CD4-positive, alpha-beta T cell treated with Interleukin-4 for 4 hours (primary cell): Measurements from ENCODE around the gene MYBPC3.

Experiments
- DNase-seq: peaks from one replicate; pipeline ENCODE4 v3.0.0-alpha.2; 2020

The MYBPC3 gene

DNA sequence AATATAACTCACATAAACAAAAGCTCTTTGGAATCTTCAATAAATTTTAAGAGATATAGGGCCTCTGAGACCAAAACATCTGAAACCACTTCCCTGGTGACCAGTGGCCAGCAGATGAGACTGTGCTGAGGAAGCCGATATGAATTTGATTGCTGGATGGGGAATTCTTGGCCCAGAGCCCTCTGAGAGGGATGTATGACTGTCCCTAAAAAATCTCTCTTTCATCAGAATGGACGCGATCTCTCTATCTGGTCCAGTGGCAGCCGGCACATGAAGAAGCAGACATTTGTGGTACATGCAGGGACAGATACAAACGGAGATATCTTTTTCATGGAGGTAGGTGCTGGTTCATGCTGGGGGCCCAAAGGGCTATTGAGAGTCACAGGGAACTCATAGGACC is 37.5 kb downstream of the MYBPC3 start:
- no peak for DNase-seq

GRCh38 chr11:47308050-47308823 is 44.3 kb downstream of the MYBPC3 start:
- DNase-seq: no peak

DNA sequence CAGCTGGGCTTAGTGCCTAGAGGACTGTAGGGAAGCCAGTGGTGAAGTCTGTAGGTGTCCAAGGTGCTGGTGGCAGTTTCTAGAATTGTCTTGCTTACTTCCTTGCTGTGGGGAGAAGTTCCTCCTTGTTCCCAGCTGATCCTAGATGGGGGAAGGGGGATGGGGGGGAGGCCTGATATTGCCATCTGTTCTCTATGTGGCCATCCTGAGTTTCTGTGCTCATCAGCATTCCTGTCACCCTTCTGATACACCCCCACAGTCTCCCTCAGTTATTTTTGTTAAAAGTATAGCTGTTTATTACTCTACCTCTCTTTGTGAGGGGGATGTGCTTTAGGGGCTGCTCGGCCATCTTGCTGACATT is 46.0 kb downstream of the MYBPC3 start:
- DNase-seq: no peak

GRCh38 chr11:47305734-47306483 is 46.6 kb downstream of the MYBPC3 start:
- DNase-seq: no peak

DNA sequence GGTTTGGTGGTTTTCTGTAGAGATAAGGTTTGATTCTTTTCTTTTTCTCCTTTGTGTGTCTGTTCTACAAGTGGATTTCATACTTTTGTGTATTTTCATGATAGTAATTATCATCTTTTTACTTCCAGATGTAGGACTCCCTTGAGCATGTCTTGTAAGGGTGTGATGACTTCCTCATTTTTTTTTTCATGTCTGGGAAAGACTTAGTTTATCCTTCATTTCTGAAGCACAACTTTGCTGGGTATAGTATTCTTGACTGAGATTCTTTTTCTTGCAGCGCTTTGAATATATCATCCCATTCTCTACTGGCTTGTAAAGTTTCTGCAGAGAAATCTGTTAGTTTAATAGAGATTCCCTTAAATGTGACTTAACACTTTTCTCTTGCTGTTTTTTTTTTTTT is 49.6 kb downstream of the MYBPC3 start:
- DNase-seq: no peak

GRCh38 chr11:47299078-47299477 is 53.4 kb downstream of the MYBPC3 start:
- no peak for DNase-seq

- DNase-seq: no peak
Observed at GRCh38 chr11:47296045-47296444, 56.5 kb downstream of the MYBPC3 start.

GRCh38 chr11:47295385-47295784 is 57.1 kb downstream of the MYBPC3 start:
- DNase-seq: no peak

DNA sequence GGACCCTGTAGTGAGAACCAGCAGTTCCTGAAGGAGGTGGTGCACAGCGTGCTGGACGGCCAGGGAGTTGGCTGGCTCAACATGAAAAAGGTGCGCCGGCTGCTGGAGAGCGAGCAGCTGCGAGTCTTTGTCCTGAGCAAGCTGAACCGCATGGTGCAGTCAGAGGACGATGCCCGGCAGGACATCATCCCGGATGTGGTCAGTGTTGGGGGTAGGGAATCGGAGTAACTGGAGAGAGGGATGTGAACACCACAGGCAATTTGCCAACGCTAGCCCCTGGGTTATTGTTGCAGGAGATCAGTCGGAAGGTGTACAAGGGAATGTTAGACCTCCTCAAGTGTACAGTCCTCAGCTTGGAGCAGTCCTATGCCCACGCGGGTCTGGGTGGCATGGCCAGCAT is 62.6 kb downstream of the MYBPC3 start:
- no peak for DNase-seq

GRCh38 chr11:47288066-47288465 is 64.4 kb downstream of the MYBPC3 start:
- no peak for DNase-seq

GRCh38 chr11:47285969-47286770 is 66.3 kb downstream of the MYBPC3 start:
- no peak for DNase-seq

- no peak for DNase-seq
Observed at GRCh38 chr11:47284151-47284550, 68.4 kb downstream of the MYBPC3 start.

- DNase-seq: no peak
Observed at GRCh38 chr11:47282462-47282861, 70.0 kb downstream of the MYBPC3 start.
